Endothelial cell of umbilical vein (primary cell): ENCODE data around the gene PXK. TPM values are rescaled to one million over a fixed set of nuclear protein-coding genes. Genes with fewer than 3 reads are reported as not detected.

ENCODE experiments used
- BruUV-seq: library from RNA; stranded (reverse); fragments of 400-500 nt; replicated peaks from 2 replicates; lab custom pipeline; 2021; lab: Mats Ljungman, UMichigan
- CTCF ChIA-PET: fragments of 300-600, 350-600 bp; sonication (Branson Sonifier 250); formaldehyde crosslinking; loops from one replicate; lab custom pipeline; 2021; ENCODE audit warnings: antibody characterized with exemption, inconsistent platforms; lab: Charles Lee
- POLR2A ChIA-PET: fragments of 300-600, 350-600 bp; sonication (Branson Sonifier 250); formaldehyde crosslinking; loops from one replicate; lab custom pipeline; 2021; ENCODE audit warnings: antibody characterized with exemption, inconsistent platforms; lab: Charles Lee
- DNase-seq: peaks from one replicate; pipeline ENCODE4 v3.0.0-alpha.2; 2011; ENCODE audit warnings: low read depth, low spot score
- FAIRE-seq: peaks from 2 replicates; lab custom pipeline; 2011; peaks lifted over from hg19 to GRCh38; lab: Jason Lieb, UNC
- H2AFZ ChIP-seq: 2 replicates; pipeline ENCODE4 v1.6.0; 2012; ENCODE audit warnings: low read depth, low read length, control low read depth, inconsistent platforms
- H3K27ac ChIP-seq: 2 replicates; pipeline ENCODE4 v1.5.1; 2011; ENCODE audit warnings: low read depth, mild to moderate bottlenecking, control low read depth, low read length, moderate library complexity; ENCODE audit not compliant: insufficient read depth
- H3K27me3 ChIP-seq, 2 experiments: 2 replicates each; pipeline versions ENCODE4 v1.6.0 to v1.6.1; 2011; ENCODE audit warnings: low read length in 2 of 2, mixed read lengths in 1 of 2; ENCODE audit not compliant: control insufficient read depth in 2 of 2, insufficient read depth in 2 of 2
- H3K36me3 ChIP-seq, 2 experiments: 2 replicates in 1 of 2; 3 replicates in 1 of 2; pipeline ENCODE4 v1.5.1; 2011; ENCODE audit warnings: low read length in 2 of 2, mild to moderate bottlenecking in 1 of 2, moderate library complexity in 1 of 2; ENCODE audit not compliant: control insufficient read depth in 2 of 2, insufficient read depth in 2 of 2; ENCODE audit errors: extremely low read depth in 1 of 2
- H3K4me1 ChIP-seq: 3 replicates; pipeline ENCODE4 v1.5.1; 2011; ENCODE audit warnings: mild to moderate bottlenecking, low read length; ENCODE audit not compliant: control insufficient read depth, insufficient read depth; ENCODE audit errors: extremely low read depth
- H3K4me2 ChIP-seq: 2 replicates; pipeline ENCODE4 v1.6.1; 2011; ENCODE audit warnings: low read length, control low read depth, mixed read lengths; ENCODE audit not compliant: insufficient read depth
- H3K4me3 ChIP-seq, 3 experiments: fragments of 200-600 bp in 1 of 3; sonication (generic), shearing (Covaris generic) in 1 of 3; replicated peaks in 1 of 3; 2 replicates each; pipeline ENCODE4 v1.5.1; 2011 to 2016; ENCODE audit warnings: control low read depth in 3 of 3, low read length in 3 of 3, mild to moderate bottlenecking in 2 of 3, inconsistent platforms in 1 of 3, low read depth in 1 of 3, moderate library complexity in 1 of 3; ENCODE audit not compliant: insufficient read depth in 1 of 3
- H3K79me2 ChIP-seq: 2 replicates; pipeline ENCODE4 v1.6.0; 2012; ENCODE audit warnings: low read length, inconsistent platforms; ENCODE audit not compliant: control insufficient read depth, insufficient read depth
- H3K9ac ChIP-seq: replicated peaks from 2 replicates; pipeline ENCODE3; 2011; ENCODE audit warnings: low read length, control low read depth; ENCODE audit not compliant: insufficient read depth; ENCODE audit errors: extremely low read depth
- H3K9me1 ChIP-seq: replicated peaks from 3 replicates; pipeline ENCODE4 v1.6.0; 2011; ENCODE audit warnings: mild to moderate bottlenecking, low read length; ENCODE audit not compliant: control insufficient read depth, insufficient read depth; ENCODE audit errors: extremely low read depth
- H3K9me3 ChIP-seq: replicated peaks from 2 replicates; pipeline ENCODE4 v1.5.1; 2012; ENCODE audit warnings: low read length, inconsistent platforms; ENCODE audit not compliant: control insufficient read depth, insufficient read depth
- H4K20me1 ChIP-seq: replicated peaks from 2 replicates; pipeline ENCODE3; 2011; ENCODE audit warnings: mild to moderate bottlenecking, low read length; ENCODE audit not compliant: control insufficient read depth, insufficient read depth; ENCODE audit errors: extremely low read depth
- CTCF ChIP-seq, 2 donors: IDR thresholded peaks; 1 replicate in 1 of 2; 2 replicates in 1 of 2; pipeline ENCODE4 v1.5.1; 2011; ENCODE audit warnings: low read length in 2 of 2, mild to moderate bottlenecking in 2 of 2, moderate library complexity in 2 of 2, control low read depth in 1 of 2, inconsistent platforms in 1 of 2, low read depth in 1 of 2; ENCODE audit not compliant: insufficient read depth in 1 of 2; ENCODE audit errors: extremely low read depth in 1 of 2
- EZH2 ChIP-seq: IDR thresholded peaks from 2 replicates; pipeline ENCODE4 v1.6.1; 2012; ENCODE audit warnings: borderline replicate concordance, low read depth, mild to moderate bottlenecking, moderate library complexity, low read length, inconsistent platforms; ENCODE audit not compliant: severe bottlenecking
- FOS ChIP-seq: IDR thresholded peaks from 2 replicates; pipeline ENCODE4 v1.6.1; 2011; ENCODE audit warnings: mild to moderate bottlenecking, low read length, moderate library complexity, borderline replicate concordance; ENCODE audit not compliant: insufficient read depth
- GATA2 ChIP-seq: IDR thresholded peaks from 2 replicates; pipeline ENCODE4 v1.7.0; 2011; ENCODE audit warnings: low read depth, mild to moderate bottlenecking, moderate library complexity, mixed read lengths, low read length; ENCODE audit not compliant: insufficient read length, insufficient read depth
- JUN ChIP-seq: IDR thresholded peaks from 2 replicates; pipeline ENCODE4 v1.6.1; 2011; ENCODE audit warnings: borderline replicate concordance, low read depth; ENCODE audit not compliant: insufficient read length, insufficient read depth
- MAX ChIP-seq: IDR thresholded peaks from 2 replicates; pipeline ENCODE4 v1.6.1; 2011; ENCODE audit not compliant: insufficient read depth, insufficient read length
- MYC ChIP-seq: IDR thresholded peaks from one replicate; pipeline ENCODE4 v1.6.1; 2011; ENCODE audit warnings: mild to moderate bottlenecking, low read depth, low read length
- POLR2A ChIP-seq: IDR thresholded peaks from 2 replicates; pipeline ENCODE4 v1.6.1; 2012; ENCODE audit warnings: low read depth, mild to moderate bottlenecking, control low read depth, low read length
- POLR2AphosphoS5 ChIP-seq: IDR thresholded peaks from 2 replicates; pipeline ENCODE4 v1.6.1; 2012; ENCODE audit warnings: low read depth, mild to moderate bottlenecking, control low read depth, low read length, moderate library complexity; ENCODE audit not compliant: insufficient read depth
- dilution Hi-C: fragments of 300-500 bp; cut with MboI; formaldehyde crosslinking; loops from one replicate; pipeline ENCODE4 v1.15.0; 2019; ENCODE audit warnings: low sequenced_read_pairs; ENCODE audit not compliant: extremely low pct_ligation_motif_present
- intact Hi-C: fragments of 100-400 bp; cut with micrococcal nuclease; formaldehyde crosslinking; loops from one replicate; pipeline ENCODE4 v1.10.0; 2022
- polyA plus RNA-seq, 4 experiments: library from polyadenylated mRNA; depleted of rRNA in 3 of 4; stranded (reverse) in 3 of 4; unstranded in 1 of 4; fragments of >200 nt; gene quantifications; 2 replicates each; pipeline versions ENCODE4 v1.2.1 to v1.2.3, GENCODE V29; 2011 to 2012; ENCODE audit warnings: missing spikeins in 1 of 4
- total RNA-seq: library from RNA; stranded (reverse); gene quantifications from 2 replicates; pipeline ENCODE4 v1.2.3, GENCODE V29; 2021

The PXK gene
- total and polyA plus RNA-seq, 2 donors (not counting 3 experiments of a cell fraction or from before 2014, with no cell fraction given): 11.3 to 14.6 TPM

DNA sequence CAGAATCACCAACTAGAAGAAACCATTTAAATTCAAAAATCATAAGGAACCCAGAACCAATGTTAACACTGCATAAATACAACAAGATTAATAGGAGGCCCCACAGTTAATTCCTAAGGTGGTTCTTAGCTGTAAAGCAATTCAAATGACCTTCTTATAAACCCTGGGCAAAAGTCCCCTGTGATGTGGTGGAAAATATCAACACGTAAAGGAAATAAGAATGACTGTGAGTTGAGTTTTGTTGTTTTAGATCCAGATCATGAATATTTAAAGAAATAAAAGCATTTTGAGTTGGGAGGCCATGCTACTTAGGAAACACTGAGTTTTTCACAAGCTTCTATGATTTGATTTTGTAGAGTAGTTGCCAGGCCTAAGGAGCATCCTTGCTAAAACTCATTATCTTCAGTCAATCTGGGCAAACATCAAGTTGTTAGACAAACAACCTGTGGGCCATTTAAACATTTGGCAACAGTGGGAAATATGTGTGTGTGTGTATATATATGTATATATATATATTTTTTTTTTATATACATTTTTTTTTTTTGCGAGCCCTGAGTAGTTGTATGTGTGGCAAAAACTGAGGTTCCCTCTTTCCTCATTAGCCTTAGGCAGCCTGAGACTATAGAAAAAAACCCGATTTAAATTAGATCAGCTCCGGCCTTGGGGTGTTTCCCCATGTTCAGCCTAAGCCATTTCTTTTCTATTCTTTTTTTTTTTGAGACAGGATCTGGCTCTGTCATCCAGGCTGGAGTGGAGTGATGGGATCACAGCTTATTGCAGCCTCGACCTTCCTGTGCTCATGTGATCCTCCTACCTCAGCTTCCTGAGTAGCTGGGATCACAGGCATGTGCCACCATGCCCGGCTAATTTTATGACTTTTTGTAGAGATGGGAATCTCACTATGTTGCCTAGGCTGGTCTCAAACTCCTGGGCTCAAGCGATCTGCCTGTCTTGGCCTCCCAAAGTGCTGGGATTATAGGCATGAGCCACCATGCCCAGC, 8.0 kb upstream of the PXK start:
- no TSS peak for BruUV-seq
- peak; percentile 77 for FAIRE-seq
- no peaks in the 10 kb centered on the region for H3K36me3 ChIP-seq
- ChIA-PET CTCF (interaction anchor here (0.6 to 4.2 kb wide), 9 partner anchors 9 to 93 kb away, joined by 3 to 16 read pairs (median 3); partner anchors contain the start of genes HTD2 and RPP14), POLR2A (interaction anchor here (1.2 kb wide), 1 partner anchor 19 kb away, joined by 3 read pairs; the partner anchor contains the start of gene RPP14)
- dilution Hi-C loops (no loop called here), intact Hi-C loops (loop anchor here (1.0 to 2.0 kb wide), 2 partner anchors 8 to 304 kb away; partner anchors contain the start of gene PXK)
- no peaks in the 10 kb centered on the region for H3K9me1 ChIP-seq
- H2AFZ ChIP-seq: no peak overlapping the region
- peaks cover 19% of the 10 kb centered on the region for H3K4me1 ChIP-seq
- no peaks in the 10 kb centered on the region for H3K9me3 ChIP-seq
- peak; percentile 89 for DNase-seq
- H3K4me2 ChIP-seq: peak overlapping the region; percentile 37
- peak overlapping the region; percentile 14 for H3K27ac ChIP-seq
- TF ChIP-seq POLR2A: no peak
- TF ChIP-seq GATA2: no peak
- TF ChIP-seq FOS: no peak
- no peaks in the 10 kb centered on the region for H3K79me2 ChIP-seq
- H3K9ac ChIP-seq: peak overlapping the region; percentile 25
- no peaks in the 10 kb centered on the region for H3K27me3 ChIP-seq
- no peak overlapping the region for H3K4me3 ChIP-seq
- H4K20me1 ChIP-seq: no peaks in the 10 kb centered on the region

GRCh38 chr3:58325525-58325992, 7.1 kb upstream of the PXK start:
- Histone ChIP-seq H3K9me1 (no peaks in the 10 kb centered on the region), H3K9ac (no peak overlapping the region), H3K4me1 (peaks cover 19% of the 10 kb centered on the region), H3K27me3 (no peaks in the 10 kb centered on the region), H3K79me2 (no peaks in the 10 kb centered on the region), H3K4me3 (no peak overlapping the region), H2AFZ (no peak overlapping the region), H3K27ac (peak overlapping the region; percentile 14), H3K36me3 (no peaks in the 10 kb centered on the region), H3K4me2 (peak overlapping the region; percentile 39), H3K9me3 (no peaks in the 10 kb centered on the region), H4K20me1 (no peaks in the 10 kb centered on the region)
- BruUV-seq: no TSS peak
- FAIRE-seq: peak; percentile 49
- CTCF ChIA-PET: interaction anchor here (1.4 to 4.2 kb wide), 5 partner anchors 9 to 92 kb away, joined by 3 to 16 read pairs (median 4); partner anchors contain the start of genes HTD2 and RPP14
- dilution Hi-C loops: no loop called here
- POLR2A ChIA-PET: interaction anchor here (1.2 kb wide), 1 partner anchor 20 kb away, joined by 3 read pairs; the partner anchor contains the start of gene RPP14
- peak; percentile 70 for DNase-seq
- intact Hi-C loops: loop anchor here (2.0 kb wide), 1 partner anchor 303 kb away; no protein-coding TSS in a partner anchor
- TF ChIP-seq GATA2 (no peak), MYC (no peak), MAX (no peak), EZH2 (no peak), POLR2AphosphoS5 (no peak), CTCF (IDR thresholded peaks at IDR 0.05; ENCODE audit: extremely low read depth in 1 of 2, insufficient read depth in 1 of 2, low read depth in 1 of 2, low read length in 2 of 2) (no peak), POLR2A (no peak), FOS (no peak), JUN (no peak)
